GM12864 (cell line): ENCODE measurements around the gene C11orf52.

Experiments
- DNase-seq: peaks from one replicate; pipeline ENCODE4 v3.0.0-alpha.2; 2011; ENCODE audit warnings: low read depth
- H3K4me3 ChIP-seq: 2 replicates; pipeline ENCODE4 v1.5.1; 2011; ENCODE audit warnings: mild to moderate bottlenecking, low read depth, low read length, control low read depth
- TF ChIP-seq, protein P1 (sequence below): IDR thresholded peaks from 2 replicates; pipeline ENCODE4 v1.5.1; 2011; ENCODE audit warnings: low read depth, mild to moderate bottlenecking, moderate library complexity, low read length, control low read depth, inconsistent platforms; ENCODE audit errors: missing control alignments

C11orf52 gene

DNA sequence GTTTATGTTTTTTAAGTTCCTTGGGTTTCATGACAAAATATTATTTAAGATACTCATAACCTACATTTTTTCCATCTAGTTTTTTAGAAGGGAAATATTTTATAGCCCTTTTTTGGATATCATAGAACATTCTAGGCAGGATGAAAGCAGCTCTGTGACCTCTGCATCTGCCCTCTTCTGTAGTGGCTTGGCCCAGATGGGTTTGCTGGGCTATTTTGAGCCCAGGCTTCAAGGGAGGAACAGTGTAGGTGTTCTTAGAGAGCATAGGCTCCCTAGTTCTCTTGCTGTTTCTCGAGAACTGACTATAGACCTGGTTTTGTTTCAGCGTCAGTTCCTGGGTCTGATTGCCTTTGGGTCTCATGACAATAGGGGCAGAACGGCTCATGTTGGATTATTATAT is 50.6 kb downstream of the C11orf52 start:
- no peak for DNase-seq
- H3K4me3 ChIP-seq, result no peak overlapping the region
- TF ChIP-seq, protein P1, sequence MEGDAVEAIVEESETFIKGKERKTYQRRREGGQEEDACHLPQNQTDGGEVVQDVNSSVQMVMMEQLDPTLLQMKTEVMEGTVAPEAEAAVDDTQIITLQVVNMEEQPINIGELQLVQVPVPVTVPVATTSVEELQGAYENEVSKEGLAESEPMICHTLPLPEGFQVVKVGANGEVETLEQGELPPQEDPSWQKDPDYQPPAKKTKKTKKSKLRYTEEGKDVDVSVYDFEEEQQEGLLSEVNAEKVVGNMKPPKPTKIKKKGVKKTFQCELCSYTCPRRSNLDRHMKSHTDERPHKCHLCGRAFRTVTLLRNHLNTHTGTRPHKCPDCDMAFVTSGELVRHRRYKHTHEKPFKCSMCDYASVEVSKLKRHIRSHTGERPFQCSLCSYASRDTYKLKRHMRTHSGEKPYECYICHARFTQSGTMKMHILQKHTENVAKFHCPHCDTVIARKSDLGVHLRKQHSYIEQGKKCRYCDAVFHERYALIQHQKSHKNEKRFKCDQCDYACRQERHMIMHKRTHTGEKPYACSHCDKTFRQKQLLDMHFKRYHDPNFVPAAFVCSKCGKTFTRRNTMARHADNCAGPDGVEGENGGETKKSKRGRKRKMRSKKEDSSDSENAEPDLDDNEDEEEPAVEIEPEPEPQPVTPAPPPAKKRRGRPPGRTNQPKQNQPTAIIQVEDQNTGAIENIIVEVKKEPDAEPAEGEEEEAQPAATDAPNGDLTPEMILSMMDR, result no peak

DNA sequence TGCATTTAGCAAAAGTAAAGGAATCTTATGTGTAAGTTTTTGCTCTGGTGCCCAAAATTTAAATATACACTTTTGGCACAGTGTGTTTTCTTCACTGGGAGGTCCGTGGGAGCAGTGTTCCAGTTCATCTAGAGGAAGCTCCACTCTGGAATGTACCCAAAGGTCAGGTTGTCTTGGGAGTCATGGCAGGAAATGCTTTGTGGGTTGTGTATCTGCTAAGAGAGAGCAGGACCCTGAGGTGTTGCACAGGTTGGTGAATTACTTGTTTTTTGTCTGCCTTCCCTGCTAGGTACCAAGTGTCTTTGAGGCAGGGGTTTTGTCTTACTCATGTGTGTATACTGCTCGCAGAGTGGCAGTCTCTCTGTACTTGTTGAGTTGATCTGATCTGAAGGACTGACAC is 55.7 kb downstream of the C11orf52 start:
- TF ChIP-seq, protein P1, result no peak
- no peak for DNase-seq
- H3K4me3 ChIP-seq, result no peak overlapping the region

DNA sequence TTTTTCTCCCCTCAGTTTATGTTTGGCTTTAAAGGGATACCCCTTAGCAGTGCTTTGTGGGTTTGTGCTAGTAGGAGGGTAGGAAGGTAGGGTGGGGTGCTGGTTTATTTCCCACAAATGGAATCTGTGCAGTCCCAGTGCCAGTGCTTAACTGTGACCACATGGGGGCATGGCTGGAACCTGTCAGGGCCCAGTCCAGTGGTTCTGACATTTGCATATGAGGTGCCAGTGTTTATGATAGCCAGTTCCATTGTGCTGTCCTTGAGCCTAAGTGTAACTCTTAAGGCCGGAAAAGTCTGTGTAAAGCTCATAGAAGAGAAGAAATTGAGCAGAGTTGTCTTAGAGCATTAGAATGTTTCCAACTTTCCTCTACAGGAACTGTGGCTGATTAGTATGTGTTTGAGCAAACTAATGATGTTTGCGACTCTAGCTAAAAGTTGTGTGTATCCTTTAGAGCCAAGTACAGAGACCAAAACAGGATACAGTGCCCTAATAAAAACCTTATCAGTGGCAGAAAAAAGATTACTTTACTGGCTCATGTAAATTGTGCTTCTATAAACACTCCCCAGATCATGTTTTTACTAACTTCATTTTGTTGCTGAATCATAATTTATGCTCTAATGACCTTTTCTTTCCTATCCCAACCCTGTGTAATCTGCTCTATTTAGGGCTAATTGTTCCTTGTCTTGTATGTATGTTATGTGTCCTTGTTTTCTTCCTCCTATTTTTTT is 56.5 kb downstream of the C11orf52 start:
- H3K4me3 ChIP-seq, result no peak overlapping the region
- TF ChIP-seq, protein P1, result peak; percentile 13
- DNase-seq, result no peak

DNA sequence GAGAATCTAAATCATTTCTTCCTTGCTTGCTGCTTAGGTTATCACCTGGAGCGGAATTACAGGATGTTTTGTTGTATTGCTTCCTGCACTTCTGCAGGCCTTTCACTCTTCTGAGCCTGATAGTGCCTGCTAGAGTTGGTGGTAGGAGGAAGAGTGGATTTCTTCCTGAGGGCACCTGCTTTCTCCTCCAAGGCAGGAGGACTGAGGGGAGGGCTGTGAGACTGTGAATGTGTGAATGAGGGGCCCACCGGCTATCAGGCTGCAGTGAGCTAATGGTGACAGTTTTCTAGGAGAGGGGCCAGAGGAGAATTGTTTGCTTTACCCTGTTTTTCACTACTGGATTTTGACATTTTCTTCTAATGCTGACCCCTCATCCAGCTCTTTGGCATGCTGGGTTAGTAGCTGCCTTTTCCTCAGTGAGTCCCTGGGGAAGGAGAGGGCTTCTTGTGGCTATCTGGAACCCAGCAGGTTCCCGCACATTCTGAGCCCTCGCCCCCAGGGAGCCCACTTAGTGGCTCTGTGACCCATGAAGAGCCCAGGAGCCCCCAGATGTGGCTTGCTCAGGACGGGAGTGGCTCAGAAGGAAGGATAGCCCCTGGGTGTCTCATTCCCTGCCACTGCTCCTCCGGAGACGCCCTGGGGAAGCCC is 57.5 kb downstream of the C11orf52 start:
- H3K4me3 ChIP-seq, result no peak overlapping the region
- TF ChIP-seq, protein P1, result no peak
- DNase-seq, result no peak
